GM23338 (cell line): ENCODE data around the gene TBL1XR1. TPM values are rescaled to one million over a fixed set of nuclear protein-coding genes. Genes with fewer than 3 reads are reported as not detected.

Experiments used
- ATAC-seq: fragments of 200-7000 bp; cut with Tn5 transposase; 3 replicates; pipeline ENCODE4 v1.9.1; 2020
- DNase-seq: peaks from one replicate; pipeline ENCODE4 v3.0.0-alpha.2; 2015; ENCODE audit warnings: low spot score
- H2AFZ ChIP-seq: fragments of 200-600 bp; sonication (generic); 2 replicates; pipeline ENCODE4 v1.8.0; 2016; ENCODE audit warnings: antibody characterized with exemption, mild to moderate bottlenecking, moderate library complexity
- H3F3A ChIP-seq: fragments of 200-600 bp; sonication (generic); replicated peaks from 2 replicates; pipeline ENCODE4 v1.8.0; 2017; ENCODE audit warnings: antibody characterized with exemption, mixed run types, low read depth
- H3K27ac ChIP-seq: fragments of 200-600 bp; sonication (generic); 2 replicates; pipeline ENCODE4 v1.6.1; 2016; ENCODE audit warnings: low read depth
- H3K27me3 ChIP-seq: fragments of 200-600 bp; sonication (generic); 2 replicates; pipeline ENCODE4 v1.8.0; 2016; ENCODE audit warnings: mild to moderate bottlenecking, mixed run types, moderate library complexity; ENCODE audit not compliant: insufficient read depth
- H3K36me3 ChIP-seq: fragments of 200-600 bp; sonication (generic); 2 replicates; pipeline ENCODE4 v1.8.0; 2016; ENCODE audit warnings: mild to moderate bottlenecking; ENCODE audit not compliant: insufficient read depth
- H3K4me1 ChIP-seq: fragments of 200-600 bp; sonication (generic); 2 replicates; pipeline ENCODE4 v1.8.0; 2016; ENCODE audit warnings: mild to moderate bottlenecking, moderate library complexity; ENCODE audit not compliant: insufficient read depth
- H3K4me2 ChIP-seq: fragments of 200-600 bp; sonication (generic); 2 replicates; pipeline ENCODE4 v1.7.1; 2017; ENCODE audit warnings: mixed run types
- H3K4me3 ChIP-seq: fragments of 200-600 bp; sonication (generic); 2 replicates; pipeline ENCODE4 v1.6.1; 2016; ENCODE audit warnings: mixed run types
- H3K79me2 ChIP-seq: fragments of 200-600 bp; sonication (generic); replicated peaks from 2 replicates; pipeline ENCODE4 v1.8.0; 2017; ENCODE audit warnings: mild to moderate bottlenecking; ENCODE audit not compliant: insufficient read depth
- H3K9me2 ChIP-seq: fragments of 200-600 bp; sonication (generic); 2 replicates; pipeline ENCODE4 v1.8.0; 2017; ENCODE audit not compliant: insufficient read depth
- H4K20me1 ChIP-seq: fragments of 200-600 bp; sonication (generic); replicated peaks from 2 replicates; pipeline ENCODE4 v1.8.0; 2017; ENCODE audit warnings: mild to moderate bottlenecking; ENCODE audit not compliant: insufficient read depth
- H3K27ac Mint-ChIP-seq: 2 replicates; pipeline ENCODE4 v1.8.0; 2020; ENCODE audit warnings: inconsistent platforms, mild to moderate bottlenecking, moderate library complexity, mixed read lengths
- H3K27me3 Mint-ChIP-seq: 3 replicates; pipeline ENCODE4 v1.8.0; 2022; ENCODE audit warnings: low read depth, mild to moderate bottlenecking, moderate library complexity, mixed read lengths, inconsistent platforms; ENCODE audit not compliant: insufficient read depth, poor library complexity
- H3K36me3 Mint-ChIP-seq: 3 replicates; pipeline ENCODE4 v1.8.0; 2021; ENCODE audit warnings: low read depth, mild to moderate bottlenecking, inconsistent platforms, moderate library complexity, mixed read lengths
- H3K4me1 Mint-ChIP-seq: 3 replicates; pipeline ENCODE4 v1.8.0; 2020; ENCODE audit warnings: mild to moderate bottlenecking, inconsistent platforms, mixed read lengths
- H3K4me3 Mint-ChIP-seq: 3 replicates; pipeline ENCODE4 v1.8.0; 2021; ENCODE audit warnings: moderate library complexity, mild to moderate bottlenecking, inconsistent platforms, mixed read lengths
- H3K9me3 Mint-ChIP-seq: 3 replicates; pipeline ENCODE4 v1.8.0; 2020; ENCODE audit warnings: moderate library complexity, mild to moderate bottlenecking, inconsistent platforms, mixed read lengths
- CREB1 ChIP-seq: fragments of 250-450 bp; sonication (Bioruptor Pico); IDR thresholded peaks from 2 replicates; pipeline ENCODE4 v1.5.0; 2020; ENCODE audit warnings: low read depth, mild to moderate bottlenecking, moderate library complexity
- ETS1 ChIP-seq: IDR thresholded peaks from 2 replicates; pipeline ENCODE4 v1.6.1; 2016; ENCODE audit warnings: antibody characterized with exemption
- EZH2 ChIP-seq: fragments of 200-600 bp; sonication (generic); IDR thresholded peaks from one replicate; pipeline ENCODE4 v1.8.0; 2017; ENCODE audit warnings: antibody characterized with exemption, mild to moderate bottlenecking, low read depth; ENCODE audit not compliant: unreplicated experiment
- EZH2phosphoT487 ChIP-seq: fragments of 200-600 bp; sonication (generic); IDR thresholded peaks from one replicate; pipeline ENCODE4 v1.8.1; 2018; ENCODE audit warnings: antibody characterized with exemption; ENCODE audit not compliant: unreplicated experiment
- JUNB ChIP-seq: IDR thresholded peaks from one replicate; pipeline ENCODE4 v1.6.1; 2016; ENCODE audit warnings: antibody characterized with exemption; ENCODE audit not compliant: unreplicated experiment
- NANOG ChIP-seq: IDR thresholded peaks from 2 replicates; pipeline ENCODE4 v1.6.1; 2016; ENCODE audit warnings: antibody characterized with exemption, borderline replicate concordance
- POLR2AphosphoS5 ChIP-seq: IDR thresholded peaks from 2 replicates; pipeline ENCODE4 v1.6.1; 2016; ENCODE audit warnings: antibody characterized with exemption, low read depth
- REST ChIP-seq: IDR thresholded peaks from one replicate; pipeline ENCODE4 v1.6.1; 2018; ENCODE audit warnings: antibody characterized with exemption; ENCODE audit not compliant: unreplicated experiment
- STAT1 ChIP-seq: IDR thresholded peaks from one replicate; pipeline ENCODE4 v1.6.1; 2016; ENCODE audit warnings: antibody characterized with exemption; ENCODE audit not compliant: unreplicated experiment
- ZNF114 ChIP-seq: fragments of 250-450 bp; sonication (Bioruptor Pico); IDR thresholded peaks from 2 replicates; pipeline ENCODE4 v1.5.0; 2020; ENCODE audit warnings: mild to moderate bottlenecking, moderate library complexity
- ZNF331 ChIP-seq: fragments of 250-450 bp; sonication (Bioruptor Pico); IDR thresholded peaks from 2 replicates; pipeline ENCODE4 v1.5.0; 2020; ENCODE audit warnings: low read depth, mild to moderate bottlenecking, moderate library complexity
- polyA plus RNA-seq: library from polyadenylated mRNA; unstranded; fragments of >200 nt; fragmentation: Nextera tagmentation; extraction: Ambion mirVana; gene quantifications from 2 replicates; pipeline ENCODE4 v1.2.1, GENCODE V29; 2016
- total RNA-seq: library from RNA; depleted of rRNA; stranded (reverse); fragments of >200 nt; shearing (Covaris generic); gene quantifications from 2 replicates; pipeline ENCODE4 v1.2.3, GENCODE V29; 2014
- TF ChIP-seq, protein P1 (sequence below), 2 experiments: fragments of 200-600 bp in 1 of 2; sonication (generic) in 1 of 2; conservative IDR thresholded peaks; 2 replicates each; pipeline versions ENCODE4 v1.5.1 to v1.6.1; 2016 to 2017; ENCODE audit warnings: antibody characterized with exemption in 2 of 2, low read depth in 2 of 2, mild to moderate bottlenecking in 2 of 2, moderate library complexity in 1 of 2

The TBL1XR1 gene
- total and polyA plus RNA-seq, 2 experiments from 2014 or later, result 49.6 to 122 TPM

DNA sequence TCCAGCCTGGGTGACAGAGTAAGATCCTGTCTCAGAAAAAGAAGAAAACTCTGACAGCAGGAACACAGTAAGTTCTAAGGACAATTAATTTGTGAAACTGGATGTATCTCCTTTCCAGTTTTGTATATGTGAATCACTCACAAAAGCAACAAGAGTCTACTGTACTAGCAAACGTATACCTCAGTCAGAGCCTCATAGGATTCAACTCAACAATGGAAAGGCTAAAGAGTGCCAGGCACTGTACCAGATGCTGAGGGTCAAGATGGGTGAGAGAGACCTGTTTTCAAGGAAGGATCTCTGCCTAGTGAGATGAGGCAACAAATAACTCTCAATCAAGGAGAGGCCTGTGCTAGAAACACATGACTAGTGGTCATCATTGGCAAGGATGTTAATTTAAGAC is 14.9 kb downstream of the TBL1XR1 start (continued):
- TF ChIP-seq, protein P1, sequence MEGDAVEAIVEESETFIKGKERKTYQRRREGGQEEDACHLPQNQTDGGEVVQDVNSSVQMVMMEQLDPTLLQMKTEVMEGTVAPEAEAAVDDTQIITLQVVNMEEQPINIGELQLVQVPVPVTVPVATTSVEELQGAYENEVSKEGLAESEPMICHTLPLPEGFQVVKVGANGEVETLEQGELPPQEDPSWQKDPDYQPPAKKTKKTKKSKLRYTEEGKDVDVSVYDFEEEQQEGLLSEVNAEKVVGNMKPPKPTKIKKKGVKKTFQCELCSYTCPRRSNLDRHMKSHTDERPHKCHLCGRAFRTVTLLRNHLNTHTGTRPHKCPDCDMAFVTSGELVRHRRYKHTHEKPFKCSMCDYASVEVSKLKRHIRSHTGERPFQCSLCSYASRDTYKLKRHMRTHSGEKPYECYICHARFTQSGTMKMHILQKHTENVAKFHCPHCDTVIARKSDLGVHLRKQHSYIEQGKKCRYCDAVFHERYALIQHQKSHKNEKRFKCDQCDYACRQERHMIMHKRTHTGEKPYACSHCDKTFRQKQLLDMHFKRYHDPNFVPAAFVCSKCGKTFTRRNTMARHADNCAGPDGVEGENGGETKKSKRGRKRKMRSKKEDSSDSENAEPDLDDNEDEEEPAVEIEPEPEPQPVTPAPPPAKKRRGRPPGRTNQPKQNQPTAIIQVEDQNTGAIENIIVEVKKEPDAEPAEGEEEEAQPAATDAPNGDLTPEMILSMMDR (conservative IDR thresholded peaks at IDR 0.05; ENCODE audit: low read depth in 2 of 2), result no peak
- no peak for TF ChIP-seq STAT1
- TF ChIP-seq ZNF331, result no peak
- no peak for TF ChIP-seq EZH2
- TF ChIP-seq JUNB, result no peak
- TF ChIP-seq POLR2AphosphoS5, result no peak
- TF ChIP-seq REST, result no peak
- no peak for TF ChIP-seq EZH2phosphoT487
- no peak for TF ChIP-seq ZNF114 (CRISPR knock-in tag)
- no peak for TF ChIP-seq CREB1 (CRISPR knock-in tag)
- no peak for TF ChIP-seq NANOG
- TF ChIP-seq ETS1, result no peak

DNA sequence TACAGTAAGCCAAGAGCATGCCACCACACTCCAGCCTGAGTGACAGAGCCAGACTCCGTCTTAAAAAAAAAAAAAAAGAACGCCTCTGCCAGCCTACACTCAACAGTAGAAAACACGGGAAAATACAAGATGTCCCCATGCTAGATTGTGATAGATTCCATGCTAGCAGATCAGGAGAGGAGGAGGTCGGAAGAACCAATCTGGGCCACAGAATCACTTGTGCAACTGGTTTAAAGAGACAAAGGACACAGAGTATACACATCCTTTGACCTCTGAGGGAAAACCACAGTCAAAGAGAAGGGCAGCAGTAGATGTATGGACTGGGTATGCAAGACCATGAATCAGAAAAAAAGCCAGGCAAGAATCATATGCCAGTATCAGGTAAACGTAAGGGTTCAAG is 15.9 kb downstream of the TBL1XR1 start:
- no peak overlapping the region for H3K4me3 Mint-ChIP-seq
- H3K79me2 ChIP-seq, result peaks cover 100% of the 10 kb centered on the region
- H3K4me3 ChIP-seq, result no peak overlapping the region
- H3K27ac ChIP-seq, result no peak overlapping the region
- no peaks in the 10 kb centered on the region for H3K9me3 Mint-ChIP-seq
- H4K20me1 ChIP-seq, result peaks cover 86% of the 10 kb centered on the region
- no peaks in the 10 kb centered on the region for H3K9me2 ChIP-seq
- ATAC-seq (no peak; the same call in 2 of the 3 replicates), DNase-seq (no peak)
- no peaks in the 10 kb centered on the region for H3F3A ChIP-seq
- peaks cover 14% of the 10 kb centered on the region; the same call in 2 of the 3 replicates for H3K36me3 Mint-ChIP-seq
- peak overlapping the region; percentile 15; the same call in 1 of the 2 replicates for H3K4me2 ChIP-seq
- peaks cover 47% of the 10 kb centered on the region for H3K4me1 Mint-ChIP-seq
- H3K27me3 Mint-ChIP-seq, result peaks cover 7% of the 10 kb centered on the region
- no peaks in the 10 kb centered on the region for H3K36me3 ChIP-seq
- no peak overlapping the region for H2AFZ ChIP-seq
- H3K4me1 ChIP-seq, result peaks cover 42% of the 10 kb centered on the region
- no peaks in the 10 kb centered on the region for H3K27me3 ChIP-seq
- H3K27ac Mint-ChIP-seq, result no peak overlapping the region
- TF ChIP-seq EZH2 (no peak), STAT1 (no peak), POLR2AphosphoS5 (no peak), EZH2phosphoT487 (no peak), NANOG (no peak), REST (no peak), ZNF331 (no peak)
